ENCODE measurements around the gene RYR3.

The RYR3 gene

GRCh38 chr15:33778852-33779251 lies 468.1 kb downstream of the RYR3 start:
- peaks cover 6% of the 10 kb centered on the region for H3K4me1 ChIP-seq (ENCODE audit: low read depth, poor library complexity, severe bottlenecking)
- no peaks in the 10 kb centered on the region for H3K79me2 ChIP-seq (ENCODE audit: insufficient read depth, low read depth)
- H4K20me1 ChIP-seq (ENCODE audit: insufficient read depth), result no peaks in the 10 kb centered on the region
- H3K4me3 ChIP-seq (IDR thresholded peaks at IDR 0.05; ENCODE audit: insufficient read depth, low read depth, low read length), result no peak overlapping the region
- H3K9ac ChIP-seq, result no peak overlapping the region
- H2AFZ ChIP-seq (ENCODE audit: low read depth), result no peak overlapping the region
- TF ChIP-seq CTCF (conservative IDR thresholded peaks at IDR 0.05; ENCODE audit: low read depth, low read length), result no peak
- H3K36me3 ChIP-seq (ENCODE audit: insufficient read depth), result no peaks in the 10 kb centered on the region
- H3K4me2 ChIP-seq, result no peak overlapping the region
- no peak overlapping the region for H3K27ac ChIP-seq
- H3K27me3 ChIP-seq (ENCODE audit: insufficient read depth, low read depth), result no peaks in the 10 kb centered on the region

- no peak overlapping the region for H2AFZ ChIP-seq (ENCODE audit: low read depth)
- no peak overlapping the region for H3K9ac ChIP-seq
- no peak overlapping the region for H3K27ac ChIP-seq
- no peaks in the 10 kb centered on the region for H4K20me1 ChIP-seq (ENCODE audit: insufficient read depth)
- TF ChIP-seq CTCF (conservative IDR thresholded peaks at IDR 0.05; ENCODE audit: low read depth, low read length), result no peak
- H3K79me2 ChIP-seq (ENCODE audit: insufficient read depth, low read depth), result no peaks in the 10 kb centered on the region
- no peaks in the 10 kb centered on the region for H3K36me3 ChIP-seq (ENCODE audit: insufficient read depth)
- H3K4me3 ChIP-seq (IDR thresholded peaks at IDR 0.05; ENCODE audit: insufficient read depth, low read depth, low read length), result no peak overlapping the region
- no peaks in the 10 kb centered on the region for H3K27me3 ChIP-seq (ENCODE audit: insufficient read depth, low read depth)
- no peak overlapping the region for H3K4me2 ChIP-seq
- peaks cover 6% of the 10 kb centered on the region for H3K4me1 ChIP-seq (ENCODE audit: low read depth, poor library complexity, severe bottlenecking)
Observed at GRCh38 chr15:33780011-33780768, 469.4 kb downstream of the RYR3 start.

GRCh38 chr15:33782966-33783365 lies 472.2 kb downstream of the RYR3 start:
- H2AFZ ChIP-seq (ENCODE audit: low read depth), result no peak overlapping the region
- H3K27me3 ChIP-seq (ENCODE audit: insufficient read depth, low read depth), result no peaks in the 10 kb centered on the region
- H3K27ac ChIP-seq, result no peak overlapping the region
- no peak overlapping the region for H3K9ac ChIP-seq
- H3K4me3 ChIP-seq (IDR thresholded peaks at IDR 0.05; ENCODE audit: insufficient read depth, low read depth, low read length), result no peak overlapping the region
- no peaks in the 10 kb centered on the region for H4K20me1 ChIP-seq (ENCODE audit: insufficient read depth)
- no peaks in the 10 kb centered on the region for H3K79me2 ChIP-seq (ENCODE audit: insufficient read depth, low read depth)
- H3K36me3 ChIP-seq (ENCODE audit: insufficient read depth), result no peaks in the 10 kb centered on the region
- no peak for TF ChIP-seq CTCF (conservative IDR thresholded peaks at IDR 0.05; ENCODE audit: low read depth, low read length)
- no peak overlapping the region for H3K4me2 ChIP-seq
- peaks cover 6% of the 10 kb centered on the region for H3K4me1 ChIP-seq (ENCODE audit: low read depth, poor library complexity, severe bottlenecking)

GRCh38 chr15:33785366-33785765 lies 474.6 kb downstream of the RYR3 start:
- H3K9ac ChIP-seq, result no peak overlapping the region
- H3K79me2 ChIP-seq (ENCODE audit: insufficient read depth, low read depth), result no peaks in the 10 kb centered on the region
- no peak overlapping the region for H2AFZ ChIP-seq (ENCODE audit: low read depth)
- H3K4me1 ChIP-seq (ENCODE audit: low read depth, poor library complexity, severe bottlenecking), result peaks cover 1% of the 10 kb centered on the region
- no peaks in the 10 kb centered on the region for H3K36me3 ChIP-seq (ENCODE audit: insufficient read depth)
- no peak overlapping the region for H3K4me2 ChIP-seq
- no peaks in the 10 kb centered on the region for H3K27me3 ChIP-seq (ENCODE audit: insufficient read depth, low read depth)
- no peak overlapping the region for H3K4me3 ChIP-seq (IDR thresholded peaks at IDR 0.05; ENCODE audit: insufficient read depth, low read depth, low read length)
- no peaks in the 10 kb centered on the region for H4K20me1 ChIP-seq (ENCODE audit: insufficient read depth)
- no peak for TF ChIP-seq CTCF (conservative IDR thresholded peaks at IDR 0.05; ENCODE audit: low read depth, low read length)
- H3K27ac ChIP-seq, result no peak overlapping the region
